CD4-positive, alpha-beta T cell treated with Interleukin-6 for 4 hours (primary cell): Measurements from ENCODE around the gene PIANP.
"Not testable (repeated sequence)": the region's sequence is repeated elsewhere in the genome, so short reads cannot be mapped to it uniquely, and the experiment has no call there.

Source experiments
- DNase-seq: peaks from one replicate; pipeline ENCODE4 v3.0.0-alpha.2; 2020; ENCODE audit warnings: mixed read lengths

Gene PIANP, protein sequence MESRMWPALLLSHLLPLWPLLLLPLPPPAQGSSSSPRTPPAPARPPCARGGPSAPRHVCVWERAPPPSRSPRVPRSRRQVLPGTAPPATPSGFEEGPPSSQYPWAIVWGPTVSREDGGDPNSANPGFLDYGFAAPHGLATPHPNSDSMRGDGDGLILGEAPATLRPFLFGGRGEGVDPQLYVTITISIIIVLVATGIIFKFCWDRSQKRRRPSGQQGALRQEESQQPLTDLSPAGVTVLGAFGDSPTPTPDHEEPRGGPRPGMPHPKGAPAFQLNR

DNA sequence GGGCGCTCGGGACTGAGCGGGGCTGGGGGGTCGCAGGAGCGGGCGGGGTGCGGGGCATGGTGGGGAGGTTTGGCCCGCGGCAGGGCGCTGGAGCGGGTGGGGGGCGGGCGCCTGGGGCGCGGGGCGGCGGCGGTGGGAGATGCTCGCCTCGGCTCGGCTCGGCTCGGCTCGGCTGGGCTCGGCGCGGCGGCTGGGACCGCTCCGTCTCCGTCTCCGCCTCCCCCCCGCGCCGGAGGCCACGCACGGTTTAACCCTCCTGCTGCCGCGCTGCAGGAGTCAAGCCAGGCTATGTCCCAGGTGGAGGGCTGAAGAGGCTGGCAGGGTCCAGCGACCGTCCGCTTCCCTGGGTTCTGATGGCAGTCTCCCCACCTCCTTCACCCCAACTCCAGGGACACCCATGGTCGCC, at the start of gene PIANP:
Gene PIANP, minus strand, starts transcription at position 170 of the 406 bp plus-strand sequence. CDS start 2,754 bp downstream, outside the sequence.
- DNase-seq, result peak; percentile 67

DNA sequence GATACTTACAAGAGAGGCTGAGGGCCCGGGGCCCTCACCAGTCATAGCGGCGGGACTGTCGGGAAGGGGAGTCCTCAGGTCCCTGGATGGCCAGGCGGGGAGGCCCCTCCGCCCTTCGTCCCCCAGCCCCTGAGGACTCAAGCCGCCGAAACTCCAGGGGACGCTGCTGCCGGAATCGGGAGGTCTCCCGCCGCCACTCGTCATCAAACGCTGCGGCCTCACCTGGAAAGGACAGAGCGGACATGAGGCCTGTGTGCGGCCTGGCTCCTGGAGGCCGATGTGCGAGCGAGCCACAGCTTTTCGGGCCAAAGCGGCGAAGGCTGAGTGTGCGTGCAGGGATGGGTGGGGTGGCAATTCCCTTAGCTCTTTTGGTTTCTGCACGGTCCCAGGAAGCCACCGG, 48.1 kb upstream of the PIANP start:
- no peak for DNase-seq

DNA sequence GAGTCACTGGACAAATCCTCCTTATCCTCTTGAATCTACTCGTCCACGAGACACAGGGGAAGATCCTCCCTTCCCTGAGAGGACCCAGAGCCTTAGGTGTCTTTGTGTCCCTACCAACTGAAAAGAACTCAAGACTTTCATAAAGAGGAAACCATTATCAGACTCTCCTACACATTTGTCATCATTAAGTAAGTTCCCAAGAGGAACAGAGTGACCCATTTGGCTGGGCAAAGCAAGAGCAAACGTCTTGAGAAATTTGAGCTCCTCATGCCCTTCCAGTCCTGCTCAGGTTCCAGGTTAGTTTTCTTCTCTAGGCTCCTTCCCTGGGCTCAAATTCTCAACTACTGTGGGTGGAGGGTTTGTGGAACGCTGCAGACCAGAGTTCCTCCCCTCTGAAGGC, 46.6 kb upstream of the PIANP start:
- DNase-seq, result no peak

DNA sequence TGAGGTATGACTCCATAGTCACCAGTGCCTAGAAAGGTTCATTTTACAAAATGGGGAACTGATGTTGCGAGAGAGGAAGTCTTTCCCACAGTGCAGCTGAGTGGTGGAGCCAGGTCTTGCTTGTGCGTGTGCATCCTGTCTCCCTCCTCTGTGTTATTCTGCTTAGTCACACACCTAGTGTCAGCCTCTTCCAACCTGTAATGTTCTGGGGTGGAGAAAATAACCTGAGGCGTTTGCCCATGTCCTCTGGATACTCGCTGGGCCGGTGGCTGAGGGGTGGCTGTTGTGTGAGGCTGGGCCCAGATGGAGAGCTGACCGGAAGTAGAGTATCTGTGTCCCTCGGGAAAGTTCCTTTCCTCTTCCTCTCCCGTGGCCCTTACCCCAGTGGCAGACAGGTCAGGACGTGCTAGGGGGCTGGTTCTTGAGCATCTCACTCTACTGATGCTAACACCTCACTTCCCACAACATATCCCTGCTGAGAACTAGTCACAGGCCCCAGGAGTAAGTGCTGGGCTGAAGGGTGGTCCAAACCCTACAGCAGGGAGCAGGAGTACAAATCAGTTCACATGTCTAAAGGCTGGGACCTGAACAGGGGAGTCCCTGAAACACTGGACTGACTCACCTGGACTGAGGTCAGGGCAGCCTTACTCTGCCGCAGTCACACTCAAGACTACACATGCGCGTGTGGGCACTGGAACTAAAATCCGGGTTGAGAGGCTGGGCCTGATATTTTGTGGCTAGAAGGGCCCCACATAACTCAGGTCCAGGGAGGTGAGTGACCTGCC, 45.3 kb upstream of the PIANP start:
- DNase-seq, result peak; percentile 53

DNA sequence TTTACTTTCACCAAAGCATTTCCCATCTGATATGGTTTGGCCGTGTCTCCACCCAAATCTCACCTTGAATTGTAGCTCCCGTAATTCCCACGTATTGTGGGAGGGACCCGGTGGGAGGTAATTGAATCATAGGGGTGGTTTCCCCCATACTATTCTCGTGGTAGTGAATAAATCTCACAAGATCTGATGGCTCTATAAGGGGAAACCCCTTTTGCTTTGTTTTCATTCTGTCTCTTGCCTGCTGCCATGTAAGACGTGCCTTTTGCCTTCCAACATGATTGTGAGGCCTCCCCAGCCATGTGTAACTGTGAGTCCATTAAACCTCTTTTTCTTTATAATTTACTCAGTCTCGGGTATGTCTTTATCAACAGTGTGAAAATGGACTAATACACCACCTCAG, 42.7 kb upstream of the PIANP start:
- DNase-seq, result not testable (repeated sequence)

DNA sequence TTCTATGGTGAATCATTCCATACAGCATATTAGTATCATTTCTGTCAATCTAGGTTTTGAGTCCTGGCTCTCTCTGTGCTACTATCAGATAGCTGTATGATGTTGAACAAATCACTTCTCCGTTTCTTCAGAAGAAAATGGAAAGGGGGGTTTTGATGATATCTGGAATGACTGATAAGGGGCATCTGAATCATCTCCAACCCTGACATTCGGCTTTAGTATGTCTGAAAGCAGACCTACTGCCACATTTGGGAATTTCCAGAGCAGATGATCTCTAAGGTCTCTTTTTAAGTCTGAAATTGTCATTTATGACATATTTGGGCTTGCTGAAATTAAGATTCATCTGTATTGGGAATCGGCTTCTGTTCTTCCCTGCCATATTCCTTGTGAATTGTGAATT, 42.2 kb upstream of the PIANP start:
- no peak for DNase-seq

DNA sequence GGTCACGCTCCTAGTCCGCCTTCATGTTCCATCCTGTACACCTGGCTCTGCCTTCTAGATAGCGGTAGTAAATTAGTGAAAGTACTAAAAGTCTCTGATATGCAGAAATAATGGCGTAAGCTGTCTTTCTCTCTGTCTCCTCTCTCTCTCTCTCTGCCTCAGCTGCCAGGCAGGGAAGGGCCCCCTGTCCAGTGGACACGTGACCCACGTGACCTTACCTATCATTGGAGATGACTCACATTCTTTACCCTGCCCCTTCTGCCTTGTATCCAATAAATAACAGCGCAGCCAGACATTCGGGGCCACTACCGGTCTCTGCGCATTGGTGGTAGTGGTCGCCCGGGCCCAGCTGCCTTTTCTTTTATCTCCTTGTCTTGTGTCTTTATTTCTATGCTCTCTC, 41.5 kb upstream of the PIANP start:
- not testable (repeated sequence) for DNase-seq

DNA sequence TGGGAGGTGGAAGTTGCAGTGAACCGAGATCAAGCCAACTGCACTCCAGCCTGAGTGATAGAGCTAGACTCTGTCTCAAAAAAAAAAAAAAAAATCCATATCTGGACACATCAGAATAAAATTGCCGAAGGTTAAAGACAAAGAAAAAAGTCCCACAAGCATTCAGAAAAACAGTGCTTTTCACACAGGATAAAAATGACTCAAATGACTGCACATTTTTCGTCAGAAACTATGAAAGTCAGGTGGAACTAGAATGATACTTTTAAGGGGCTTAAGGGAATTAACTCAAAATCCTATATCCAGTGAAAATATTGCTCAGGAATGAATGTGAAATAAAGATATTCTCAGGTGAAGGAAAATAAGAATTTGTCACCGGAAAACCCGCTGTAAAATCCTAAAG, 36.1 kb upstream of the PIANP start:
- DNase-seq, result no peak

DNA sequence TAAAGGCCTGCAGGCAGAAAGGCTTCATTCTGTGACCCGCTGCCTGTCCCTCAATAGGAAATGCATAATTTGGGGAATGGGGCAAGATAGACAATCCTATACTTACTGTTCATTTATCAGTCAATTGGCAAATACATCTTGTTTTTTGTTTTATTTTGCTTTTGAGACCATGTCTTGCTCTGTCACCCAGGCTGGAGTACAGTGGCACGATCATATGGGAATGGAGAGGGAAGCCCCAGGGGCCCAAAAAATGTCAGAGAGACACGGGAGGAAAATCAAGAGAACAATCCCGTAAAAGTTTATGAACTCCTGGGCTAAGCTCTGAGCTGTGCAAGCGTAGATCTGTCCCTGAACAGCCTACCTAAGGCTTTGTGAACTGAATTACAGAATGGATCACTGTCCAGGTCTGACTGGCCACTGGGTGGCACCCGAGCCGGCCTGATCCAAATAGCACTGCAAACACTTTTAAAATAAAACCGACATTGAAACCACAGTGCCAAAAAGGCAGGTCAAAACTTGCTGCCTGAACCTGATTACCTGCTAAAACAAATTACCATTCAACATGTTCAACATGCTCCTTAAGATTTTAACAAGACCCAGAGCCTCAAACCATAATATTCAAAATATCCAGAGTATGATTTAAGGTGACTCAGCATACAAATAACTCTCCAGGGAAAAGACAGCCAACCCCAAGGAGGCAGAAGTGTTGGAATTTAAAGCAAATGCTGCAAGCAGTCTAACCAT, 35.0 kb upstream of the PIANP start:
- peak; percentile 64 for DNase-seq

DNA sequence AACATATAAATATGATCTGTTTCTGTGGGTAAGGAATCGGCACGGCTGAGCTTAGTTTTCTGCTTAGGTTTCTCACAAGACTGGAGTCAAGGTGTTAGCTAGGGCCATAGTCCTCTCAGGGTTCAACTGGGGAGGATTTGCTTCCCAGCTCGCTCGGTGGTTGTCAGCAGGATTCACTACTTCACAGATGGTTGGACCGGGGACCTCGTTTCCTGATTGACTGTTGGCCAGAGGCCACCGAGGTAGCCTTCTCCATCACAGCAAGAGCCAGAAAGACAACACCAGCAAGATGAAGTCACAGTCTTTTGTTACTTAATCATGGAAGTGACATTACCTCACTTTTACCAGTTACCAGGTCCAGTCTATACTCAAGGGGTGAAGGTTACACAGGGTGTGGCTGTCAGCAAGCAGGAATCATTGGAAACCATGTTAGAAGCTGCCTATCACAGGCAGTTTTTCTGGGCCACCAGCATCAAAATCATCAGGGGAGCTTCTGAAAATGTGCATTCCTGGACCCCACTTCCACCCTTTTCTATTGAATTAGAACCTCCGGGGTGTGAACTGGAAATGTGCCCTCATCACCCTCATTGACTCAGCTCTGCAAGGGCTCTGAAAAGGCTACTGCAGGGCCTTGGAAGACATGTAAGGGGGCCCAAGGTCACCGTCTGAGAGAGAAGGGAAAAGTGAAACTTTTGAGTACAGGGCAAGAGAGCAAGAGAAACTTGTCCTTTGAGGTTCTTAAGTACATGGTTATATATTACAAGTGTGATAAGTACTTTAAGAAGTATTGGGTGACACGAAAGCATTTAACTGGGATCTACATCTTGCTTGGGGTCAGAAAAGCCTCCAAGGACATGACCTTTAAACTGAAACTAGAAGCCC, 34.1 kb upstream of the PIANP start:
- no peak for DNase-seq

DNA sequence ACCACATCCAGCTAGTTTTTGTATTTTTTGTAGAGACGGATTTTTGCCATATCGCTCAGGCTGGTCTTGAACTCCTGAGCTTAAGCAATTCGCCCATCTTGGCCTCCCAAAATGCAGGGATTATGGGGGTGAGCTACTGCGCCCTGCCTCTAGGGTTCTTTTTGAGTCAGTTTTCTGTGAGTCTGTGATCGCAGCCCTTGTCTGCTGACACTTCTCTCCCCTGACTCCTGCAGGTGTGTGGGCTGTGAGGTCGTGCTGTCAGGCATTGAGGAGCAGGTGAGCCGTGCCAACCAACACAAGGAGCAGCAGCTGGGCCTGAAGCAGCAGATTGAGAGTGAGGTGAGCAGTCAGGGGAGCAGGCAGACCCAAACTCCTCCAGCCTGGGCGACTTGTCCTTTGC, 29.6 kb upstream of the PIANP start:
- DNase-seq, result no peak

DNA sequence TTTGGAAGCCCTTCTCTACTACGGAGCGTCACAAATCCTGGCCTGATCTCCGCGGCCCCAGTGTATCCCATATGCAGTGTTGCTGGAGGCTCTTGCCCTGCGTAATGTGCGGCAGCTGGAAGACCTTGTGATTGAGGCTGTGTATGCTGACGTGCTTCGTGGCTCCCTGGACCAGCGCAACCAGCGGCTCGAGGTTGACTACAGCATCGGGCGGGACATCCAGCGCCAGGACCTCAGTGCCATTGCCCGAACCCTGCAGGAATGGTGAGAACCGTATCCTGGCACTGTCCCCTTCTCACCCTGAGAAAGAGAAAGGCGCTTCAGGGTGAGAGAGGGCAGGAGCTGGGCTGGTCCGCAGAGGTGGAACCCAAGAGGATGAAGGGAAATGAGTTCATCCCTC, 28.6 kb upstream of the PIANP start:
- DNase-seq, result no peak

DNA sequence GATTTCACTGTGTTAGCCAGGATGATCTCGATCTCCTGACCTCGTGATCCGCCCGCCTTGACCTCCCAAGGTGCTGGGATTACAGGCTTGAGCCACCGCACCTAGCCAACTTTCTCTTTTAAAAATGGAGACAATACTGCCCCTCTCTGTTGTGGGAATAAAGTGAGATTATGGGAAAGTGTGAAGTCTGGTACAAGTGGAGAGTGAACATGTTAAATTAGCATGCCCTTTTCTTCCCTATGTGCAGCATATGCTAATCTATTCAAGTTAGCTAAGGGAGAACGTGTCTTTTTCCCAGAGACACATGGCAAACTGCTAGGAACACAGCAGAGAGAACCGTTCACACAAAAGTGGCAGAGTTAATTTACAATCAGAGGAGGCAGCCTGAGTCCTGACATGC, 24.7 kb upstream of the PIANP start:
- no peak for DNase-seq

DNA sequence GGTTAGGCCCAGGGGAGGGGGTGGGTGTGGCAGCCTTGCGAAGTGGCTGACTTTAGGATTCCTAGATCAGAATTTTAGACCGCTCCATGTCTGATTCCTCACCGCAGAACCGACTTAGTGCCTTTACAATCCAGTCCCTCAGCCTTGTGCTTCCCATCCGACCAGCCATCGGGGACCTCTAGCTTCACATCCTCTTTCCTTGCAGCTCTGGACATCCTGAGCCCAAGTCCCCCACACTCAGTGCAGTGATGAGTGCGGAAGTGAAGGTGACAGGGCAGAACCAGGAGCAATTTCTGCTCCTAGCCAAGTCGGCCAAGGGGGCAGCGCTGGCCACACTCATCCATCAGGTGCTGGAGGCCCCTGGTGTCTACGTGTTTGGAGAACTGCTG, 23.8 kb upstream of the PIANP start:
- DNase-seq, result no peak

DNA sequence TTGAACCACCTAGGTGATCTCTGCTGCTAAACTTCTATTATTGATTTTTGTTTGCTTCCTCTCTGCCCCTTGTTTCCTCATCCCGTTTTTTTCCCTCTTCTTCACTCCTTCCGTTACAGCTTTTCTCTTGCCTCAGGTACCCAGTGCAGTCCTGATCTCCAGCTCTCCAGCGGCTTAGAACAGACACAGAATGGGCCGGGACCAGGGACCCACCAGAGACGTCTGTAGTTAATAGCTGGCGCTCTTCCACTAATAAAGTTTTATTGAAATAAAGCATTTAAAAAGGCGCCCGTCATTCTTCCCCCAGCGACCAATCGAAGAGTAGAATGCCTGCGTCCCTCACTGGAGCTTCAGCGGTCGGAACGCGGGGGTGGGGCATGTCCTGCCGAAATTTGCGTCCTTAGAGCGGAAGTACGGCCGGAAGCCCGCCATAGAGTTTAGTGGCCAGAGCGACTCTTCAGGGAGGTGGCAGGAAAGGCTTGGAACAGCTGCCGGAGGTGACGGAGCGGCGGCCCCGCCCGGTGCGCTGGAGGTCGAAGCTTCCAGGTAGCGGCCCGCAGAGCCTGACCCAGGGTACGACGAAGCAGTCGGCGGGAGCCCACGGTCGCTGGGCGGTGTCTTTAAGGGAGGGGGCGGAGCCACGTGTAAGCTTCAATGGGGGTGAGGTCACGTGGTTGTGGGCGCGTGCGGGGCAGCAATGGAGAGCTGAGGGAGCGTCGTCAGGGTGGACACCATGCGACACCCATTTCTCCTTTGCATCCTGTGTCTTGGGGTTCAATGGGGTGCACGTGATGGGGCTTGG, 23.2 kb upstream of the PIANP start, which contains the start of gene COPS7A:
Gene COPS7A, plus strand, starts transcription at position 440 of the 802 bp plus-strand sequence. CDS start 611 bp downstream, outside the sequence.
- peak; percentile 97 for DNase-seq

DNA sequence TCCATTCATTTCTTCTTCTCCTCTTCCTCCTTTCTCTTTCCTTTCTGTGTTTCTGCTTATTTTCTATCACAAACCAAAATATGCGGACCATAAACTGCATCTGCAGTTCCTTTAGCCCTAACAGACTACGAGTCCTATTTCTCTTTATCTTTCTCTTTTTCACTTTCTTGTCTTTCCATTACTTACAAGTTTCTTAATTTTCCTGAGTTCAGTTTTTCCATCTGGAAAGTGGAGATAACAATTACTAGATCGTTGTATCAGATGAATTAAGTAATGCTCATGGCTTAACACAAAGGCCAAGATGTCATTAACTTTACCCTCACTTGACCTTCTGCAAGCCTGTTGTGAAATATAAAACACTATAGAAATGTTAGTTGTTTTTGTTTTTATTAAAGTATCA, 22.2 kb upstream of the PIANP start:
- no peak for DNase-seq

DNA sequence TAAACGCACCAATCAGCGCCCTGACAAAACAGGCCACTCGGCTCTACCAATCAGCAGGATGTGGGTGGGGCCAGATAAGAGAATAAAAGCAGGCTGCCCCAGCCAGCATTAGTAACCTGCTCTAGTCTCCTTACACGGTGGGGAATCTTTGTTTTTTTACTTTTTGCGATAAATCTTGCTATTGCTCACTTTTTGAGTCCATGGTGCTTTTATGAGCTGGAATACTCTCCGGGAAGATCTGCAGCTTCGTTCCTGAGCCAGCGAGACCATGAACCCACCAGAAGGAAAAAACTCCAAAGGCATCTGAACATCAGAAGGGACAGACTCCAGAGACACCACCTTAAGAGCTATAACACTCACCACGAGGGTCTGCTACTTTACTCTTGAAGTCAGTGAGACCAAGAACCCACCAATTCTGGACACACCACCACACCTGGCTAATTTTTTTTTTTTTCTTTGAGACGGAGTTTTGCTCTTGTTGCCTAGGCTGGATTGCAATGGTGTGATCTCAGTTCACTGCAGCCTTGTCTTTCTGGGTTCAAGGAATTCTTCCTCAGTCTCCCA, 16.3 kb upstream of the PIANP start:
- no peak for DNase-seq

DNA sequence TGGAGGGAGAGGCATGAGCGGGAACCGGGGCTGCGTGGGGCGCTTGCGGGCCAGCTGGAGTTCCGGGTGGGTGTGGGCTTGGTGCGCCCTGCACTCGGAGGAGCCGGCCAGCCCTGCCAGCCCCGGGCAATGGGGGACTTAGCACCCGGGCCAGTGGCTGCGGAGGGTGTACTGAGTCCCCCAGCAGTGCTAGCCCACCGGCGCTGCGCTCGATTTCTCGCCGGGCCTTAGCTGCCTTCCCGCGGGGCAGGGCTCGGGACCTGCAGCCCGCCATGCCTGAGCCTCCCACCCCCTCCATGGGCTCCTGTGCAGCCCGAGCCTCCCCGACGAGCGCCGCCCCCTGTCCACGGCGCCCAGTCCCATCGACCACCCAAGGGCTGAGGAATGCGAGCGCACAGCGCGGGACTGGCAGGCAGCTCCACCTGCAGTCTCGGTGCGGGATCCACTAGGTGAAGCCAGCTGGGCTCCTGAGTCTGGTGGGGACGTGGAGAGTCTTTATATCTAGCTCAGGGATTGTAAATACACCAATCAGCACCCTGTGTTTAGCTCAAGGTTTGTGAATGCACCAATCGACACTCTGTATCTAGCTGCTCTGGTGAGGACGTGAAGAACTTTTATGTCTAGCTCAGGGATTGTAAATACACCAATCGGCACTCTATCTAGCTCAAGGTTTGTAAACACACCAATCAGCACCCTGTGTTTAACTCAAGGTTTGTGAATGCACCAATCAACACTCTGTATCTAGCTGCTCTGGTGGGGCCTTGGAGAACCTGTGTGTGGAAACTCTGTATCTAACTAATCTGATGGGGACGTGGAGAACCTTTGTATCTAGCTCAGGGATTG, 15.6 kb upstream of the PIANP start:
- not testable (repeated sequence) for DNase-seq

DNA sequence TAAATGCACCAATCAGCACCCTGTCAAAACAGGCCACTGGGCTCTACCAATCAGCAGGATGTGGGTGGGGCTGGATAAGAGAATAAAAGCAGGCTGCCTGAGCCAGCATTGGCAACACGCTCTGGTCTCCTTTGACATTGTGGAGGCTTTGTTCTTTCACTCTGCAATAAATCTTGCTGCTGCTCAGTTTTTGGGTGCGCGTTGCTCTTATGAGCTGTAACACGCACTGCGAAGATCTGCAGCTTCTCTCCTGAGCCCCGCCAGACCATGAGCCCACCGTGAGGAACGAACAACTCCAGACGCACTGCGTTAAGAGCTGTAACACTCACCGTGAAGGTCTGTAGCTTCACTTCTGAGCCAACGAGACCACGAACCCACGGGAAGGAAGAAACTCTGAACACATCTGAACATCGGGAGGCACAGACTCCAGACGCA, 8.4 kb upstream of the PIANP start:
- DNase-seq, result peak; percentile 21

DNA sequence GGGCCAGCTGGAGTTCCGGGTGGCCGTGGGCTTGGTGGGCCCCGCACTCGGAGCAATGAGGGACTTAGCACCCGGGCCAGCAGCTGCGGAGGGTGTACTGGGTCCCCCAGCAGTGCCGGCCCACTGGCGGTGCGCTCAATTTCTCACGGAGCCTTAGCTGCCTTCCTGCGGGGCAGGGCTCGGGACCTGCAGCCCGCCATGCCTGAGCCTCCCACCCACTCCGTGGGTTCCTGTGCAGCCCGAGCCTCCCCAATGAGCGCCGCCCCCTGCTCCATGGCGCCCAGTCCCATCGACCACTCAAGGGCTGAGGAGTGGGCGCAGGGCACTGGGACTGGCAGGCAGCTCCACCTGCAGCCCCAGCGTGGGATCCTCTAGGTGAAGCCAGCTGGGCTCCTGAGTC, 7.7 kb upstream of the PIANP start:
- DNase-seq, result not testable (repeated sequence)
